GM18511 (cell line): ENCODE results near the gene CTNND1.

Experiments
- ATAC-seq: cut with Tn5 transposase; IDR thresholded peaks from one replicate; pipeline ENCODE4 v1.9.1; 2021; ENCODE audit warnings: mild to moderate bottlenecking, moderate library complexity; ENCODE audit not compliant: unreplicated experiment

The CTNND1 gene

GRCh38 chr11:57763568-57763967 lies 2.0 kb downstream of the CTNND1 start:
- ATAC-seq = no peak

- ATAC-seq = no peak
Observed at GRCh38 chr11:57764021-57764420, 2.4 kb downstream of the CTNND1 start.

DNA sequence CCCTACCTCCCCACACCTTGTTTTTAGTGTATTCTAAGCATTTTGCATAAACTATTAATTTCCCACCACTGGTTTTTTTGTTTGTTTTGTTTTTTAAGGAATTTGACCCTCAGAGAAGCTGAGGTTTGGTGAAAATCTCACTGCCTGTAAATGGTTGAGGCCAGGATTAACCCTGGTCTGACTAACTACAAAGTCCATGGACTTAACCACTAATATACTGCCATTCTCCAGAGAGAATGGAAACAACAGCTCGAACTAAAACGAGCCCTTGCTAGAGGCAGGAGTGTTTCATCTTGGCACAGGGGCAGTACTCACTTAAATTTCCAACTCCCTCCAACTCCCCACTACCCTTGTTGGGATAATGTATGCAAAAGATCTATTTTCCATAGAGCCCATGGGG lies 3.0 kb downstream of the CTNND1 start:
- ATAC-seq = no peak

DNA sequence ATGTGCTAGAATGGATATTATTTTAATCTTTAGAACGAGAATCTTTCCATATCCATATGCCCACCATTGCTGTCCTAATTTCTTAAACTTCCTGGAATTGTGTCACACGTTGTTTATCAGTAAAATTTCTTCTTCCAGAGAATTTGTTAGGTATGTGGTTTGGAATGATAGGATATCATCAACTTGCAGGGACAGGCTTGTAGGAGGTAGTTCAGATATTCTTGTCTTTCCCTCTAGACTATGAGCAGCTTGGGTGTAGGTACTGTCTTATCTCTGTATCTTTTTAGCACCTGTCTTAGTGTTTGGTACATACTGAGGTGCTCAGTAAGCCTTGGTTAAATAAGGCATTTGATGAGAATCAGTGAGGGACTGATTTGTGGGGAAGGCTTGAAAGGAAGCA lies 3.4 kb downstream of the CTNND1 start:
- no peak for ATAC-seq

DNA sequence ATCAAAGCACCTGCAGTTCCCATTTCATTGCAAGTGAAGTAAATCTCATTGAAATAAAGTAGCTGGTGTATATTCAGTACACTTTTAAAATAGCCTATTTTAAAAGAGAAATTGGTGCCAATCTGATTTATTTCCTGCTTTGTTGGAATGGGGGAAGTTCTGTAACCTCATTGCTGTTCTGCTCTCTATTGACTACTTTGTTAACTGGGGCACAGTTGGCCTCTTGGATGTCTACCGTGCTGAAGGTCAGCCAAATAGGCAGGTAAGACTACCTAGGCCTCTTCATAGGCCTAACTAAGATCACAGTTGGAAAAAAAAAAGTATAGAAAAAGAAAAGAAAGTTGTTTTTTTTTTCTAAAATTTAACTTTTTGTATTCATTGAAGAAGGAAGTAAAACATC lies 9.2 kb downstream of the CTNND1 start:
- ATAC-seq = no peak

- no peak for ATAC-seq
Observed at GRCh38 chr11:57771365-57771764, 9.8 kb downstream of the CTNND1 start.

GRCh38 chr11:57772562-57772961 lies 11.0 kb downstream of the CTNND1 start:
- ATAC-seq = no peak

GRCh38 chr11:57773026-57773598 lies 11.5 kb downstream of the CTNND1 start:
- ATAC-seq = no peak

- ATAC-seq = no peak
Observed at GRCh38 chr11:57775491-57775890, 13.9 kb downstream of the CTNND1 start.

DNA sequence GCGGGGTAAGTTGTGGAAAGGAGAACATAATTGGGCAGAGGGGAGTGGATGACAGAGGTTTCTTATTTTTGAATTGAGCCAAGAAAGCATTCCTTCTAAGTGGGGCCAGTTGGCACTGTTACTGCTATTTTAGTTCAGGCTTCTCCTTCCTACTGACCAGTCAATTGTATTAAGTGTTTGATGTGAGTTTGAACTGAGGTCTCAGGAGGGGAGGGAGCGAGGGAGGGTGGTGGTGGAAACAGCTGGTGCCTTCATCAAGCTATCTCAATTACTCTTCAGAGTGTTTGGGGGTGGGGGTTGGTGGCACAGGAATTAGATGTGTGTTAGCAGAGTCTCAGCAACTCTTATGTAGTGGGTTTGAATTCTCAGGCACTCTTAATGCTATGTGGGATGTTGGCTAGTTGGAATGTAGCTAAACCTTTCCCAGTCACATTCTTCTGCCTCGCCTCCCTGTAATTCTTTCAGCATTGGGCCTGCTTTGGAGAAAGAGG lies 14.5 kb downstream of the CTNND1 start:
- no peak for ATAC-seq

GRCh38 chr11:57776577-57777210 lies 15.1 kb downstream of the CTNND1 start:
- ATAC-seq = no peak

DNA sequence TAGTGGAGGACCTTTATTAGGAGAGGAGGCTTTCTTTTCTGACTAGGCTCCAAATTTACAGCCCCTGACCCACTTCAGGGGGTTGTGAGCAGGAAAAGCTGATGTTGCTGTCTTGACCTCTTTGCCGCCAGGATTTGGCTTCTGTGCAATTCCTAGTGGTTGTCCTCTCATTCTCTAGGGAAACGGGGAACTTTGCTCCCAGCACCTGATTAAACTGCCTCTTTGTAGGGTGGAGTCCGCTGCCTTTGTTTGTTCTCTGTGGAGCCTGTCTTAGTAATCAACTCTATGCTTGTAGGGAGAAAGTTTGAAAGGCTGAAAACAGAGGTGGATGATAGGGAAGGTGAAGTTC lies 16.3 kb downstream of the CTNND1 start:
- ATAC-seq = no peak

DNA sequence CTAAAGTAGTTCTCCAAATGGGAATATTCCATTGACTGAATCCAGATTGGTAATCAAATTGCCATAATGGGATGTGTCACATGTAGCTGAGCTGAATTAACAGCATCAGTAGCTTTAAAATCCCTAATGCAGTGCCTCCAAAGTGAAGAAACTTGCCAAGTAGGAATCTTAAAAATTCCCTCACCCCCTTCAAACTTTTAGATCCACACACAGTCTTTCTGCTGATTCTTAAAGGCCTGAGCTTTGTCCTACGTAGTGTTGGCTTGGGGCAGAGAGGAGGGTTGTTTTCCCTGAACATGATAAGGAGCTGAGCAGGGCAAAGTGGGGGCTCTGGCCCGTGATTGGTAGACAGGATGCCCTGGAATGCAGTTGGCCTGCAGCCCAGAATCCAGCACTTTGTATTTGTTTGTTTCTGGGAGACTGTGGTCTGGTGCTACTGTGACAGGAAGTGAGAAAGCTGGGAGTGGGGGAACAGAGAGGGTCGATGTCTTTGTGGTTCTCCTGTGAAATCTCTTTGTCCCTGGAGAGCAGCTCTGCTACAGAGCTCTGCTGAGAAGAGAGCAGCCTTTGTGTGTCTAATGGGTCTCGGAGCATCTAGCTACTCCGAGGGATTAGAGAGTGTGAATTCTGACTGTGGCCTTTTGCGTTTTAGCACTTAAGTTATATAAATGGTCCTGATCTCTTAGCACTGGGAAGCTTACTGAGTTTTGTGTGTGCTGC lies 16.9 kb downstream of the CTNND1 start:
- no peak for ATAC-seq

GRCh38 chr11:57779276-57779675 lies 17.7 kb downstream of the CTNND1 start:
- ATAC-seq = no peak

- ATAC-seq = no peak
Observed at GRCh38 chr11:57781529-57781943, 19.9 kb downstream of the CTNND1 start.

- peak; percentile 40 for ATAC-seq
Observed at GRCh38 chr11:57785072-57785471, 23.5 kb downstream of the CTNND1 start.

GRCh38 chr11:57786436-57786835 lies 24.8 kb downstream of the CTNND1 start:
- no peak for ATAC-seq

DNA sequence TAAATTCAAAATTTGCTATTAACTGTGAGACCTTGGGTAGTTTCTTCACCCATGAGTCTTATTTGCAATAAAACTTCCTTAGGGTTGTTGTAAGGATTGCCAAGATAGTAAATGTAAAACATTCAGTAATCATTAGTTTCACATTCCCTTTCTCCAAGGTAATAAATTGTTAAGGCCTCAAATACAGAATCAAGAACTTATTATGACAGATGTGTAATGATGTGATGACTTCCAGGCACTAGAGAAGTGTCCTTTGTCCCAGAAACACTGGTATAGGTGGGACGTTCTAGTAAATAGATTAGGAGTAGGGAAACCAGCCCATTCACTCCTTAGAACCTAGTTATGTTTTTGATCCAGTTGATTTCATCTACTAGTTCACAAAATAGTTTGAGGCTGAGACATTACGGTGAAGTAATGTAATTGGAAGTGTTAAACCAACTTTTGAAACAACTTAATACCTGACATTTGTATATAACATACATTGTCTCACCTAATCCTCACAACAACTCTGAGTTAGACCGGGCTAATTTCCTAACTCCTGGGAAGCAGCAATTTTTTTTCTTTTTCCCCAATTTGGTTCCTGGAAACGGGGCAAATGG lies 25.5 kb downstream of the CTNND1 start:
- ATAC-seq = no peak

- ATAC-seq = peak; percentile 37
Observed at GRCh38 chr11:57787920-57788702, 26.5 kb downstream of the CTNND1 start.

DNA sequence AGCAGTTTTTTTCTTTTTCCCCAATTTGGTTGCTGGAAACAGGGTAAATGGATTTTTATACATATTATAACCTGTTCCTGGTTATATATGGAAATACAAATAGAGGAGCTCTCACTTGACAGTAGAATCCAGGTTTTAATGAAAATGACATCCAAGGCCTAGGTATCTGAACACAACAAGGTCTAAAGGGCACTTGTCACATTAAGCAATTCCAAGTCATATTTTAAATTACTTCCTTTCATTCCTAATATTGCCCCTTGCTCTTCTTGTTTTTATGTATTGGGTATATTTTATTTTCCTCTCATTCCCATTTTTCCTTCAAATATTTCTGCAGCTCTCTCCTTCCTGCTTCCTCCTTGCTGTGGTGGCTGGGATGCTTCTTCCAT lies 27.1 kb downstream of the CTNND1 start:
- ATAC-seq = no peak
